H1 (cell line): ENCODE measurements around the gene AGBL1. TPM values are rescaled to one million over a fixed set of nuclear protein-coding genes. Genes with fewer than 3 reads are reported as not detected.

Experiments
- CTCF ChIA-PET: fragments of 300-600 bp; sonication (Branson Sonifier 250); formaldehyde crosslinking; loops from one replicate; lab custom pipeline; 2021; ENCODE audit not compliant: partially characterized antibody; lab: Charles Lee
- POLR2A ChIA-PET: fragments of 300-600 bp; sonication (Branson Sonifier 250); formaldehyde crosslinking; loops from one replicate; lab custom pipeline; 2021; ENCODE audit warnings: inconsistent platforms; ENCODE audit not compliant: partially characterized antibody; lab: Charles Lee
- DNase-seq, 2 experiments: peaks; one replicate each; pipeline versions ENCODE4 v3.0.0 to v3.0.0-alpha.2; 2010 to 2022; ENCODE audit warnings: low spot score in 2 of 2, low read depth in 1 of 2, mixed read lengths in 1 of 2
- FAIRE-seq: peaks from 2 replicates; lab custom pipeline; 2011; peaks lifted over from hg19 to GRCh38; lab: Jason Lieb, UNC
- H2AFZ ChIP-seq: 2 replicates; pipeline ENCODE4 v1.8.1; 2012; ENCODE audit warnings: low read length, inconsistent platforms
- H2AK5ac ChIP-seq: 2 replicates; pipeline ENCODE4 v1.6.1; 2013; ENCODE audit warnings: low read depth, low read length
- H2BK120ac ChIP-seq: replicated peaks from 2 replicates; pipeline ENCODE3; 2013; ENCODE audit warnings: low read depth, low read length, inconsistent platforms
- H2BK12ac ChIP-seq: 2 replicates; pipeline ENCODE4 v1.6.1; 2013; ENCODE audit warnings: low read depth, low read length
- H2BK15ac ChIP-seq: 2 replicates; pipeline ENCODE4 v1.6.1; 2013; ENCODE audit warnings: low read length
- H2BK20ac ChIP-seq: 2 replicates; pipeline ENCODE4 v1.6.1; 2013; ENCODE audit warnings: low read length
- H2BK5ac ChIP-seq: 2 replicates; pipeline ENCODE4 v1.6.1; 2013; ENCODE audit warnings: low read depth, low read length
- H3K14ac ChIP-seq: 2 replicates; pipeline ENCODE4 v1.6.1; 2013; ENCODE audit warnings: inconsistent platforms; ENCODE audit not compliant: insufficient read length
- H3K18ac ChIP-seq: 2 replicates; pipeline ENCODE4 v1.6.1; 2013; ENCODE audit warnings: low read length; ENCODE audit errors: extremely low read depth
- H3K23ac ChIP-seq: 2 replicates; pipeline ENCODE4 v1.6.1; 2013; ENCODE audit warnings: inconsistent platforms; ENCODE audit not compliant: insufficient read length
- H3K23me2 ChIP-seq: 2 replicates; pipeline ENCODE4 v1.6.1; 2013; ENCODE audit warnings: low read depth, low read length
- H3K27ac ChIP-seq: 2 replicates; pipeline ENCODE4 v1.6.1; 2011; ENCODE audit warnings: low read depth, low read length, inconsistent platforms
- H3K27me3 ChIP-seq, 4 experiments: replicated peaks in 1 of 4; 1 replicate in 1 of 4; 2 replicates in 3 of 4; pipeline versions ENCODE4 v1.6.1 to v1.8.1; 2011 to 2013; ENCODE audit warnings: low read length in 3 of 4, mild to moderate bottlenecking in 3 of 4, inconsistent platforms in 2 of 4, mixed read lengths in 2 of 4, moderate library complexity in 1 of 4; ENCODE audit not compliant: control insufficient read depth in 3 of 4, insufficient read depth in 3 of 4; ENCODE audit errors: extremely low read depth in 1 of 4
- H3K36me3 ChIP-seq, 4 experiments: 2 replicates each; pipeline versions ENCODE4 v1.6.1 to v1.8.1; 2011 to 2013; ENCODE audit warnings: mild to moderate bottlenecking in 4 of 4, low read length in 3 of 4, moderate library complexity in 2 of 4, control low read depth in 1 of 4, inconsistent platforms in 1 of 4; ENCODE audit not compliant: insufficient read depth in 4 of 4, control insufficient read depth in 2 of 4
- H3K4ac ChIP-seq: replicated peaks from 2 replicates; pipeline ENCODE3; 2013; ENCODE audit warnings: low read length, low read depth, mixed read lengths, inconsistent platforms; ENCODE audit not compliant: insufficient read length
- H3K4me1 ChIP-seq, 4 experiments: replicated peaks in 1 of 4; 1 replicate in 1 of 4; 2 replicates in 3 of 4; pipeline versions ENCODE4 v1.6.1 to v1.8.1; 2011 to 2013; ENCODE audit warnings: low read length in 3 of 4, inconsistent platforms in 2 of 4, mixed read lengths in 1 of 4; ENCODE audit not compliant: insufficient read depth in 4 of 4, control insufficient read depth in 3 of 4
- H3K4me2 ChIP-seq, 2 experiments: 2 replicates each; pipeline versions ENCODE4 v1.6.1 to v1.8.1; 2011 to 2013; ENCODE audit warnings: low read depth in 2 of 2, low read length in 2 of 2, control low read depth in 1 of 2, inconsistent platforms in 1 of 2, mild to moderate bottlenecking in 1 of 2; ENCODE audit not compliant: insufficient read depth in 1 of 2
- H3K4me3 ChIP-seq, 4 experiments: fragments of 200-600, 300-600 bp in 1 of 4; sonication (generic), shearing (Covaris generic), sonication (Bioruptor Twin) in 1 of 4; 2 replicates each; pipeline versions ENCODE4 v1.5.1 to v1.8.1; 2011 to 2016; ENCODE audit warnings: low read length in 4 of 4, low read depth in 3 of 4, control low read depth in 2 of 4, inconsistent platforms in 2 of 4, mild to moderate bottlenecking in 2 of 4, mixed read lengths in 1 of 4, moderate library complexity in 1 of 4; ENCODE audit not compliant: insufficient read depth in 2 of 4; ENCODE audit errors: extremely low read depth in 1 of 4
- H3K56ac ChIP-seq: replicated peaks from 2 replicates; pipeline ENCODE3; 2013; ENCODE audit warnings: low read depth, mild to moderate bottlenecking, mixed read lengths, low read length, inconsistent platforms; ENCODE audit not compliant: insufficient read length
- H3K79me1 ChIP-seq: 2 replicates; pipeline ENCODE4 v1.6.1; 2013; ENCODE audit warnings: low read depth, low read length, control low read depth
- H3K79me2 ChIP-seq, 2 experiments: 2 replicates each; pipeline versions ENCODE4 v1.6.1 to v1.8.1; 2012 to 2013; ENCODE audit warnings: low read length in 2 of 2, mild to moderate bottlenecking in 2 of 2, inconsistent platforms in 1 of 2; ENCODE audit not compliant: insufficient read depth in 2 of 2, control insufficient read depth in 1 of 2
- H3K9ac ChIP-seq, 4 experiments: replicated peaks in 1 of 4; 1 replicate in 1 of 4; 2 replicates in 3 of 4; pipeline versions ENCODE4 v1.6.1 to v1.8.1; 2011 to 2013; ENCODE audit warnings: low read depth in 3 of 4, low read length in 3 of 4, control low read depth in 2 of 4, mild to moderate bottlenecking in 2 of 4, moderate library complexity in 2 of 4, inconsistent platforms in 1 of 4; ENCODE audit errors: extremely low read depth in 1 of 4
- H3K9me3 ChIP-seq, 2 experiments: 2 replicates each; pipeline versions ENCODE4 v1.6.1 to v1.8.1; 2012 to 2013; ENCODE audit warnings: mild to moderate bottlenecking in 2 of 2, moderate library complexity in 2 of 2, control low read depth in 1 of 2, inconsistent platforms in 1 of 2, low read depth in 1 of 2, low read length in 1 of 2, mixed read lengths in 1 of 2; ENCODE audit not compliant: insufficient read depth in 2 of 2
- H4K20me1 ChIP-seq, 2 experiments: replicated peaks in 1 of 2; 2 replicates each; pipeline versions ENCODE3 to v1.8.1; 2011 to 2013; ENCODE audit warnings: inconsistent platforms in 2 of 2, low read length in 2 of 2, mild to moderate bottlenecking in 1 of 2; ENCODE audit not compliant: insufficient read depth in 2 of 2, control insufficient read depth in 1 of 2
- H4K5ac ChIP-seq: 2 replicates; pipeline ENCODE4 v1.6.1; 2013; ENCODE audit warnings: low read length, low read depth, mixed read lengths, inconsistent platforms; ENCODE audit not compliant: insufficient read length
- H4K8ac ChIP-seq: 2 replicates; pipeline ENCODE4 v1.8.0; 2013; ENCODE audit warnings: mild to moderate bottlenecking, moderate library complexity, low read length, inconsistent platforms; ENCODE audit not compliant: insufficient read depth; ENCODE audit errors: extremely low read depth
- H4K91ac ChIP-seq: replicated peaks from 2 replicates; pipeline ENCODE3; 2013; ENCODE audit warnings: low read length, mixed read lengths, inconsistent platforms; ENCODE audit not compliant: insufficient read length
- ATF3 ChIP-seq: IDR thresholded peaks from 2 replicates; pipeline ENCODE4 v1.6.1; 2011; ENCODE audit warnings: low read depth, mild to moderate bottlenecking, low read length; ENCODE audit not compliant: insufficient read depth
- CBX5 ChIP-seq: fragments of 300-800, 300-1000 bp; sonication (generic); IDR thresholded peaks from 2 replicates; pipeline ENCODE4 v1.7.1; 2016; ENCODE audit warnings: antibody characterized with exemption, low read length, low read depth
- CREB1 ChIP-seq: IDR thresholded peaks from 2 replicates; pipeline ENCODE4 v1.6.1; 2012; ENCODE audit warnings: inconsistent platforms
- NRF1 ChIP-seq: IDR thresholded peaks from 2 replicates; pipeline ENCODE4 v1.6.1; 2011; ENCODE audit warnings: mild to moderate bottlenecking, low read depth, low read length, improper control_type of control experiment
- RAD21 ChIP-seq, 2 experiments: IDR thresholded peaks in 1 of 2; conservative IDR thresholded peaks in 1 of 2; 2 replicates each; pipeline ENCODE4 v1.6.1; 2011; ENCODE audit warnings: low read depth in 2 of 2, low read length in 2 of 2, improper control_type of control experiment in 1 of 2, inconsistent platforms in 1 of 2, mild to moderate bottlenecking in 1 of 2, moderate library complexity in 1 of 2
- WGBS, 2 experiments: shearing (Covaris generic) in 1 of 2; methylation state at CpG; one replicate each; pipeline versions ENCODE4 v1.1.6 to v1.1.7; 2013 to 2015; ENCODE audit warnings: low lambda C conversion rate in 2 of 2, mixed read lengths in 2 of 2, inconsistent platforms in 1 of 2, low coverage in 1 of 2, missing lambda C conversion rate in 1 of 2; ENCODE audit not compliant: insufficient replicate concordance in 2 of 2, insufficient coverage in 1 of 2, insufficient read length in 1 of 2; ENCODE audit errors: extremely low coverage in 1 of 2, missing lambda C conversion rate in 1 of 2; 5-methylcytosine and 5-hydroxymethylcytosine counted together
- polyA plus RNA-seq, 7 experiments: library from polyadenylated mRNA; depleted of rRNA in 3 of 7; stranded (reverse) in 5 of 7; unstranded in 2 of 7; fragments of >200 nt in 5 of 7; fragments of 200-250 nt in 2 of 7; gene quantifications; 1 replicate in 5 of 7; 2 replicates in 1 of 7; 4 replicates in 1 of 7; pipeline versions ENCODE4 v1.2.1 to v1.2.3, GENCODE V29; 2011 to 2013; ENCODE audit warnings: missing spikeins in 2 of 7, mixed read lengths in 2 of 7
- total RNA-seq: library from RNA; stranded (reverse); fragmentation: NEBNext Ultra II Directional; extraction: Animal tissue kit (Norgen Biotek cat#: 25700); gene quantifications from 2 replicates; pipeline ENCODE4 v1.2.1, GENCODE V29; 2021
- TF ChIP-seq, protein P1 (sequence below): IDR thresholded peaks from 2 replicates; pipeline ENCODE4 v1.6.1; 2012; ENCODE audit warnings: inconsistent platforms
- TF ChIP-seq, protein P2 (sequence below), 3 experiments: IDR thresholded peaks; 1 replicate in 2 of 3; 2 replicates in 1 of 3; pipeline versions ENCODE4 v1.5.1 to v1.6.1; 2011; ENCODE audit warnings: low read length in 3 of 3, mild to moderate bottlenecking in 3 of 3, inconsistent platforms in 2 of 3, low read depth in 1 of 3, moderate library complexity in 1 of 3; ENCODE audit not compliant: insufficient read depth in 1 of 3; ENCODE audit errors: control extremely low read depth in 1 of 3

Gene AGBL1
- total and polyA plus RNA-seq, 2 of the 8 experiments (the other 6 are each of a cell fraction or from before 2014, with no cell fraction given), result not detected

DNA sequence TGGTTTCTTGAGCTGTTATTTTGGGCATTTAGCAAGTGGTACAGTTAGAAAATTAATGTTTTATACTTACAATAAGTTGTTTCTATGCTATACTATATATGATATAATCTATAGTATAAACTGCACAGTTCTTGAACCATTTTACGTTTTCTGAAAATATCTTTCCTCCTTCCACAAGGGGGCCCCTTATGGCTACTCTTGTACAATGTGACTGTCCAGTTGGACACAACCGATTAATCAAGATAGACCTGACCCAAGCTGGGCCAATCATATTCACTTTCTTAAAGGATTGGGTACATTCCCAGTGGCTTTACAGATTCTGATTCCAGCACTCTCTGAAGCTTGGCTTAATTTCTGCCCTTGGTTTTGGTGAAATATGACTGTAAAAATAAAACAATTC lies 953.4 kb downstream of the AGBL1 start:
- no peak overlapping the region for H2AK5ac ChIP-seq
- 80% methylated on average over 2 of the region's 2 CpGs; no CpG with 5 or more reads in 1 of the 2 experiments for WGBS, 2 experiments
- H2AFZ ChIP-seq, result no peak overlapping the region
- no peak overlapping the region for H2BK12ac ChIP-seq
- H2BK5ac ChIP-seq, result no peak overlapping the region
- FAIRE-seq, result no peak
- H3K56ac ChIP-seq, result no peak overlapping the region
- H4K5ac ChIP-seq, result no peak overlapping the region
- no peak overlapping the region for H3K9ac ChIP-seq
- H2BK120ac ChIP-seq, result no peak overlapping the region
- no peak overlapping the region for H2BK15ac ChIP-seq
- no peak overlapping the region for H3K4me2 ChIP-seq
- H3K27me3 ChIP-seq, result no peaks in the 10 kb centered on the region
- H4K20me1 ChIP-seq, result no peaks in the 10 kb centered on the region
- CTCF ChIA-PET, result interaction anchor here (0.9 to 1.7 kb wide), 6 partner anchors 13 to 572 kb away, joined by 3 to 5 read pairs (median 3); no protein-coding TSS in a partner anchor
- no peaks in the 10 kb centered on the region for H3K36me3 ChIP-seq
- H3K4ac ChIP-seq, result no peak overlapping the region
- H2BK20ac ChIP-seq, result no peak overlapping the region
- H3K4me1 ChIP-seq, result no peaks in the 10 kb centered on the region; a peak in 1 of 7 replicates
- no peaks in the 10 kb centered on the region for H3K79me2 ChIP-seq
- H3K4me3 ChIP-seq, result no peak overlapping the region
- H3K23ac ChIP-seq, result no peak overlapping the region
- H3K9me3 ChIP-seq, result no peaks in the 10 kb centered on the region
- no peak overlapping the region for H3K14ac ChIP-seq
- H4K91ac ChIP-seq, result no peak overlapping the region
- POLR2A ChIA-PET, result no interaction called here
- no peak for DNase-seq
- H3K79me1 ChIP-seq, result no peaks in the 10 kb centered on the region
- H3K27ac ChIP-seq, result no peak overlapping the region
- no peaks in the 10 kb centered on the region for H3K23me2 ChIP-seq
- TF ChIP-seq, protein P1, sequence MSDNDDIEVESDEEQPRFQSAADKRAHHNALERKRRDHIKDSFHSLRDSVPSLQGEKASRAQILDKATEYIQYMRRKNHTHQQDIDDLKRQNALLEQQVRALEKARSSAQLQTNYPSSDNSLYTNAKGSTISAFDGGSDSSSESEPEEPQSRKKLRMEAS, result no peak
- TF ChIP-seq CREB1, result no peak
- no peak for TF ChIP-seq CBX5
- TF ChIP-seq, protein P2, sequence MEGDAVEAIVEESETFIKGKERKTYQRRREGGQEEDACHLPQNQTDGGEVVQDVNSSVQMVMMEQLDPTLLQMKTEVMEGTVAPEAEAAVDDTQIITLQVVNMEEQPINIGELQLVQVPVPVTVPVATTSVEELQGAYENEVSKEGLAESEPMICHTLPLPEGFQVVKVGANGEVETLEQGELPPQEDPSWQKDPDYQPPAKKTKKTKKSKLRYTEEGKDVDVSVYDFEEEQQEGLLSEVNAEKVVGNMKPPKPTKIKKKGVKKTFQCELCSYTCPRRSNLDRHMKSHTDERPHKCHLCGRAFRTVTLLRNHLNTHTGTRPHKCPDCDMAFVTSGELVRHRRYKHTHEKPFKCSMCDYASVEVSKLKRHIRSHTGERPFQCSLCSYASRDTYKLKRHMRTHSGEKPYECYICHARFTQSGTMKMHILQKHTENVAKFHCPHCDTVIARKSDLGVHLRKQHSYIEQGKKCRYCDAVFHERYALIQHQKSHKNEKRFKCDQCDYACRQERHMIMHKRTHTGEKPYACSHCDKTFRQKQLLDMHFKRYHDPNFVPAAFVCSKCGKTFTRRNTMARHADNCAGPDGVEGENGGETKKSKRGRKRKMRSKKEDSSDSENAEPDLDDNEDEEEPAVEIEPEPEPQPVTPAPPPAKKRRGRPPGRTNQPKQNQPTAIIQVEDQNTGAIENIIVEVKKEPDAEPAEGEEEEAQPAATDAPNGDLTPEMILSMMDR (IDR thresholded peaks at IDR 0.05; ENCODE audit: control extremely low read depth in 1 of 3, insufficient read depth in 1 of 3, low read depth in 1 of 3, low read length in 3 of 3), result peak in 1 of 3 experiments; percentile 7; a peak in 1 of 4 replicates
- TF ChIP-seq NRF1, result no peak
- no peak for TF ChIP-seq ATF3
- peak; percentile 25 to 44; a peak in 3 of 4 replicates for TF ChIP-seq RAD21 (IDR thresholded peaks at IDR 0.05 in 1 of 2, conservative IDR thresholded peaks at IDR 0.05 in 1 of 2; ENCODE audit: low read depth in 2 of 2, low read length in 2 of 2)
- TF ChIP-seq, all 59 proteins: peak for 2
- Histone ChIP-seq H3K18ac (no peak overlapping the region), H4K8ac (no peak overlapping the region)
